ENCODE data around the gene MICB.

DNA sequence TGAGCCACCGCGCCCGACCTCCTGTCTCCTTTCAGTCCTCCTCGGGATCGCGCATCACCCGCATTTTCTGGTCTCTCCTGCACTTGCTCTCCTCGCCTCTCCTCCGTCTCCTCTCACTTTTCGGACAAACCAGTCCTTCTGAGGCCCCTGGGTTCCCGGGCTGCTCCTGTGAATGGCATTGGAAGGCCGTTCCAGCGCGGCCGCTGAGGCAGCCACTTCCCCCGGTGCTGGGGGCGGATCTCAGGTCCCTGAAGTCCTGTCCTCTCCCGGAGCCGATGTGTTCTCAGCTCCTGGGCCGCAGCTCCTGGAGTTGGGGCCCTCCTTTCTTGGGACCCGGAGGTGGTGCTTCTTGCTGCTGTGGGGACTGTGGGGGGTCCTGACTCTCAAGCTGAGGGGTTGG is 803 bp downstream of the MICB start:
- TF ChIP-seq, protein P1, sequence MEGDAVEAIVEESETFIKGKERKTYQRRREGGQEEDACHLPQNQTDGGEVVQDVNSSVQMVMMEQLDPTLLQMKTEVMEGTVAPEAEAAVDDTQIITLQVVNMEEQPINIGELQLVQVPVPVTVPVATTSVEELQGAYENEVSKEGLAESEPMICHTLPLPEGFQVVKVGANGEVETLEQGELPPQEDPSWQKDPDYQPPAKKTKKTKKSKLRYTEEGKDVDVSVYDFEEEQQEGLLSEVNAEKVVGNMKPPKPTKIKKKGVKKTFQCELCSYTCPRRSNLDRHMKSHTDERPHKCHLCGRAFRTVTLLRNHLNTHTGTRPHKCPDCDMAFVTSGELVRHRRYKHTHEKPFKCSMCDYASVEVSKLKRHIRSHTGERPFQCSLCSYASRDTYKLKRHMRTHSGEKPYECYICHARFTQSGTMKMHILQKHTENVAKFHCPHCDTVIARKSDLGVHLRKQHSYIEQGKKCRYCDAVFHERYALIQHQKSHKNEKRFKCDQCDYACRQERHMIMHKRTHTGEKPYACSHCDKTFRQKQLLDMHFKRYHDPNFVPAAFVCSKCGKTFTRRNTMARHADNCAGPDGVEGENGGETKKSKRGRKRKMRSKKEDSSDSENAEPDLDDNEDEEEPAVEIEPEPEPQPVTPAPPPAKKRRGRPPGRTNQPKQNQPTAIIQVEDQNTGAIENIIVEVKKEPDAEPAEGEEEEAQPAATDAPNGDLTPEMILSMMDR (IDR thresholded peaks at IDR 0.05; ENCODE audit: low read depth, low read length) = no peak
- TF ChIP-seq POLR2A (IDR thresholded peaks at IDR 0.05; ENCODE audit: extremely low read depth, insufficient read length) (no peak), MYC (IDR thresholded peaks at IDR 0.05; ENCODE audit: low read depth, low read length) (no peak)
- TF ChIP-seq, protein P2, sequence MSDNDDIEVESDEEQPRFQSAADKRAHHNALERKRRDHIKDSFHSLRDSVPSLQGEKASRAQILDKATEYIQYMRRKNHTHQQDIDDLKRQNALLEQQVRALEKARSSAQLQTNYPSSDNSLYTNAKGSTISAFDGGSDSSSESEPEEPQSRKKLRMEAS (IDR thresholded peaks at IDR 0.05; ENCODE audit: low read depth, low read length) = no peak

All from NB4 (cell line).